H1 (cell line): Measurements from ENCODE around the gene HEPHL1. TPM values are rescaled to one million over a fixed set of nuclear protein-coding genes. Genes with fewer than 3 reads are reported as not detected.

Experiments
- CTCF ChIA-PET: fragments of 300-600 bp; sonication (Branson Sonifier 250); formaldehyde crosslinking; loops from one replicate; lab custom pipeline; 2021; ENCODE audit not compliant: partially characterized antibody; lab: Charles Lee
- POLR2A ChIA-PET: fragments of 300-600 bp; sonication (Branson Sonifier 250); formaldehyde crosslinking; loops from one replicate; lab custom pipeline; 2021; ENCODE audit warnings: inconsistent platforms; ENCODE audit not compliant: partially characterized antibody; lab: Charles Lee
- DNase-seq, 2 experiments: peaks; one replicate each; pipeline versions ENCODE4 v3.0.0 to v3.0.0-alpha.2; 2010 to 2022; ENCODE audit warnings: low spot score in 2 of 2, low read depth in 1 of 2, mixed read lengths in 1 of 2
- FAIRE-seq: peaks from 2 replicates; lab custom pipeline; 2011; peaks lifted over from hg19 to GRCh38; lab: Jason Lieb, UNC
- H2AFZ ChIP-seq: 2 replicates; pipeline ENCODE4 v1.8.1; 2012; ENCODE audit warnings: low read length, inconsistent platforms
- H2AK5ac ChIP-seq: 2 replicates; pipeline ENCODE4 v1.6.1; 2013; ENCODE audit warnings: low read depth, low read length
- H2BK120ac ChIP-seq: replicated peaks from 2 replicates; pipeline ENCODE3; 2013; ENCODE audit warnings: low read depth, low read length, inconsistent platforms
- H2BK12ac ChIP-seq: 2 replicates; pipeline ENCODE4 v1.6.1; 2013; ENCODE audit warnings: low read depth, low read length
- H2BK15ac ChIP-seq: 2 replicates; pipeline ENCODE4 v1.6.1; 2013; ENCODE audit warnings: low read length
- H2BK20ac ChIP-seq: 2 replicates; pipeline ENCODE4 v1.6.1; 2013; ENCODE audit warnings: low read length
- H2BK5ac ChIP-seq: 2 replicates; pipeline ENCODE4 v1.6.1; 2013; ENCODE audit warnings: low read depth, low read length
- H3K14ac ChIP-seq: 2 replicates; pipeline ENCODE4 v1.6.1; 2013; ENCODE audit warnings: inconsistent platforms; ENCODE audit not compliant: insufficient read length
- H3K18ac ChIP-seq: 2 replicates; pipeline ENCODE4 v1.6.1; 2013; ENCODE audit warnings: low read length; ENCODE audit errors: extremely low read depth
- H3K23ac ChIP-seq: 2 replicates; pipeline ENCODE4 v1.6.1; 2013; ENCODE audit warnings: inconsistent platforms; ENCODE audit not compliant: insufficient read length
- H3K23me2 ChIP-seq: 2 replicates; pipeline ENCODE4 v1.6.1; 2013; ENCODE audit warnings: low read depth, low read length
- H3K27ac ChIP-seq: 2 replicates; pipeline ENCODE4 v1.6.1; 2011; ENCODE audit warnings: low read depth, low read length, inconsistent platforms
- H3K27me3 ChIP-seq, 4 experiments: replicated peaks in 1 of 4; 1 replicate in 1 of 4; 2 replicates in 3 of 4; pipeline versions ENCODE4 v1.6.1 to v1.8.1; 2011 to 2013; ENCODE audit warnings: low read length in 3 of 4, mild to moderate bottlenecking in 3 of 4, inconsistent platforms in 2 of 4, mixed read lengths in 2 of 4, moderate library complexity in 1 of 4; ENCODE audit not compliant: control insufficient read depth in 3 of 4, insufficient read depth in 3 of 4; ENCODE audit errors: extremely low read depth in 1 of 4
- H3K36me3 ChIP-seq, 4 experiments: 2 replicates each; pipeline versions ENCODE4 v1.6.1 to v1.8.1; 2011 to 2013; ENCODE audit warnings: mild to moderate bottlenecking in 4 of 4, low read length in 3 of 4, moderate library complexity in 2 of 4, control low read depth in 1 of 4, inconsistent platforms in 1 of 4; ENCODE audit not compliant: insufficient read depth in 4 of 4, control insufficient read depth in 2 of 4
- H3K4ac ChIP-seq: replicated peaks from 2 replicates; pipeline ENCODE3; 2013; ENCODE audit warnings: low read length, low read depth, mixed read lengths, inconsistent platforms; ENCODE audit not compliant: insufficient read length
- H3K4me1 ChIP-seq, 4 experiments: replicated peaks in 1 of 4; 1 replicate in 1 of 4; 2 replicates in 3 of 4; pipeline versions ENCODE4 v1.6.1 to v1.8.1; 2011 to 2013; ENCODE audit warnings: low read length in 3 of 4, inconsistent platforms in 2 of 4, mixed read lengths in 1 of 4; ENCODE audit not compliant: insufficient read depth in 4 of 4, control insufficient read depth in 3 of 4
- H3K4me2 ChIP-seq, 2 experiments: 2 replicates each; pipeline versions ENCODE4 v1.6.1 to v1.8.1; 2011 to 2013; ENCODE audit warnings: low read depth in 2 of 2, low read length in 2 of 2, control low read depth in 1 of 2, inconsistent platforms in 1 of 2, mild to moderate bottlenecking in 1 of 2; ENCODE audit not compliant: insufficient read depth in 1 of 2
- H3K4me3 ChIP-seq, 4 experiments: fragments of 200-600, 300-600 bp in 1 of 4; sonication (generic), shearing (Covaris generic), sonication (Bioruptor Twin) in 1 of 4; 2 replicates each; pipeline versions ENCODE4 v1.5.1 to v1.8.1; 2011 to 2016; ENCODE audit warnings: low read length in 4 of 4, low read depth in 3 of 4, control low read depth in 2 of 4, inconsistent platforms in 2 of 4, mild to moderate bottlenecking in 2 of 4, mixed read lengths in 1 of 4, moderate library complexity in 1 of 4; ENCODE audit not compliant: insufficient read depth in 2 of 4; ENCODE audit errors: extremely low read depth in 1 of 4
- H3K56ac ChIP-seq: replicated peaks from 2 replicates; pipeline ENCODE3; 2013; ENCODE audit warnings: low read depth, mild to moderate bottlenecking, mixed read lengths, low read length, inconsistent platforms; ENCODE audit not compliant: insufficient read length
- H3K79me1 ChIP-seq: 2 replicates; pipeline ENCODE4 v1.6.1; 2013; ENCODE audit warnings: low read depth, low read length, control low read depth
- H3K79me2 ChIP-seq, 2 experiments: 2 replicates each; pipeline versions ENCODE4 v1.6.1 to v1.8.1; 2012 to 2013; ENCODE audit warnings: low read length in 2 of 2, mild to moderate bottlenecking in 2 of 2, inconsistent platforms in 1 of 2; ENCODE audit not compliant: insufficient read depth in 2 of 2, control insufficient read depth in 1 of 2
- H3K9ac ChIP-seq, 4 experiments: replicated peaks in 1 of 4; 1 replicate in 1 of 4; 2 replicates in 3 of 4; pipeline versions ENCODE4 v1.6.1 to v1.8.1; 2011 to 2013; ENCODE audit warnings: low read depth in 3 of 4, low read length in 3 of 4, control low read depth in 2 of 4, mild to moderate bottlenecking in 2 of 4, moderate library complexity in 2 of 4, inconsistent platforms in 1 of 4; ENCODE audit errors: extremely low read depth in 1 of 4
- H3K9me3 ChIP-seq, 2 experiments: 2 replicates each; pipeline versions ENCODE4 v1.6.1 to v1.8.1; 2012 to 2013; ENCODE audit warnings: mild to moderate bottlenecking in 2 of 2, moderate library complexity in 2 of 2, control low read depth in 1 of 2, inconsistent platforms in 1 of 2, low read depth in 1 of 2, low read length in 1 of 2, mixed read lengths in 1 of 2; ENCODE audit not compliant: insufficient read depth in 2 of 2
- H4K20me1 ChIP-seq, 2 experiments: replicated peaks in 1 of 2; 2 replicates each; pipeline versions ENCODE3 to v1.8.1; 2011 to 2013; ENCODE audit warnings: inconsistent platforms in 2 of 2, low read length in 2 of 2, mild to moderate bottlenecking in 1 of 2; ENCODE audit not compliant: insufficient read depth in 2 of 2, control insufficient read depth in 1 of 2
- H4K5ac ChIP-seq: 2 replicates; pipeline ENCODE4 v1.6.1; 2013; ENCODE audit warnings: low read length, low read depth, mixed read lengths, inconsistent platforms; ENCODE audit not compliant: insufficient read length
- H4K8ac ChIP-seq: 2 replicates; pipeline ENCODE4 v1.8.0; 2013; ENCODE audit warnings: mild to moderate bottlenecking, moderate library complexity, low read length, inconsistent platforms; ENCODE audit not compliant: insufficient read depth; ENCODE audit errors: extremely low read depth
- H4K91ac ChIP-seq: replicated peaks from 2 replicates; pipeline ENCODE3; 2013; ENCODE audit warnings: low read length, mixed read lengths, inconsistent platforms; ENCODE audit not compliant: insufficient read length
- CEBPB ChIP-seq: IDR thresholded peaks from 2 replicates; pipeline ENCODE4 v1.6.1; 2012; ENCODE audit warnings: low read depth, low read length
- RBBP5 ChIP-seq: IDR thresholded peaks from 2 replicates; pipeline ENCODE4 v1.7.1; 2012; ENCODE audit warnings: low read depth, mild to moderate bottlenecking, inconsistent platforms, low read length, moderate library complexity, borderline replicate concordance
- SP4 ChIP-seq: IDR thresholded peaks from 2 replicates; pipeline ENCODE4 v1.6.1; 2012; ENCODE audit warnings: low read length, inconsistent platforms
- WGBS, 2 experiments: shearing (Covaris generic) in 1 of 2; methylation state at CpG; one replicate each; pipeline versions ENCODE4 v1.1.6 to v1.1.7; 2013 to 2015; ENCODE audit warnings: low lambda C conversion rate in 2 of 2, mixed read lengths in 2 of 2, inconsistent platforms in 1 of 2, low coverage in 1 of 2, missing lambda C conversion rate in 1 of 2; ENCODE audit not compliant: insufficient replicate concordance in 2 of 2, insufficient coverage in 1 of 2, insufficient read length in 1 of 2; ENCODE audit errors: extremely low coverage in 1 of 2, missing lambda C conversion rate in 1 of 2; 5-methylcytosine and 5-hydroxymethylcytosine counted together
- polyA plus RNA-seq, 7 experiments: library from polyadenylated mRNA; depleted of rRNA in 3 of 7; stranded (reverse) in 5 of 7; unstranded in 2 of 7; fragments of >200 nt in 5 of 7; fragments of 200-250 nt in 2 of 7; gene quantifications; 1 replicate in 5 of 7; 2 replicates in 1 of 7; 4 replicates in 1 of 7; pipeline versions ENCODE4 v1.2.1 to v1.2.3, GENCODE V29; 2011 to 2013; ENCODE audit warnings: missing spikeins in 2 of 7, mixed read lengths in 2 of 7
- total RNA-seq: library from RNA; stranded (reverse); fragmentation: NEBNext Ultra II Directional; extraction: Animal tissue kit (Norgen Biotek cat#: 25700); gene quantifications from 2 replicates; pipeline ENCODE4 v1.2.1, GENCODE V29; 2021

The HEPHL1 gene
- total and polyA plus RNA-seq, 2 of the 8 experiments (the other 6 are each of a cell fraction or from before 2014, with no cell fraction given) = 0.09 to 0.11 TPM

DNA sequence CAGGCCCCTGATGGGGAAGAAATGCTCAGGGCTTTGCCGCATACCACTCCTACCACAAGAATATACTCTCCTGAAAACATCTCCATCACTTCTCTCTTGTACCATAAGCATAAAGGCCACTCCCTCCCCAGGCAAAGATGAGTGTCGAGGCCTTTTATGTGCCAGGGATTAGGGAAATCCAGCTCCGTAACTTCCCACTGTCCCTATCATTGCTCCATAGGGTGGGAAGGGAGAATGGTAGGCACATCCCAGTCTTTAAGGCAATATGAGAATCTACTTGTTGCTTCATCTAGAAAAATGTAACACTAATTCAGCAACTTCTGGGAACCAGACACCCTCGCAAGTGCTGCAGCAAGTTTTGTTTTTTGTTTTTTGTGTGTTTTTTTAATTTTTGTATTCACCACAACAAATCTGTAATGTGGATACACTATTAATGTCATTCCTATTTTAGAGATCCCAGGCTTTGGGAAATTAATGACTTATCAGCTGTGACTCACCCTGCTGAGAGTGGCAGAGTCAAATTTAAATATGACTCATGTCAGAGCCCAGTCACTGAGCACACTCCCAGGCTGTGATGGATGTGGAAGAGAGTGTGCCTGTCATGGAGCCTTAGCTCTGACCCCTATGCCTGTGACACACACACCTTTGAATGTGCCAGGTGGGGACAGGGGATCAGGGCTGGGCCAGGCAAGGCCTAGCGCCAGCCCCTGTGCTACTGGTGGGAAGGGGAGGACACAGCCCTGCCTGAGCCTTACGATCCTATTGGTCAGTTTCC lies 130.9 kb downstream of the HEPHL1 start:
- POLR2A ChIA-PET = interaction anchor here (4.6 kb wide), 1 partner anchor 23 kb away, joined by 17 read pairs; the partner anchor contains the start of gene PANX1
- no peak overlapping the region for H3K23ac ChIP-seq
- H3K4ac ChIP-seq = no peak overlapping the region
- H4K20me1 ChIP-seq = peaks cover 36 to 45% of the 10 kb centered on the region in 2 experiments
- H3K27me3 ChIP-seq = no peaks in the 10 kb centered on the region
- TF ChIP-seq CEBPB (0 out of 2 replicates have a peak, but pooled peaks have one; percentile 15), SP4 (no peak), RBBP5 (no peak)
- TF ChIP-seq, all 59 proteins: peak for 1
- Histone ChIP-seq H4K91ac (no peak overlapping the region), H3K4me1 (peaks cover 10 to 22% (median 16%) of the 10 kb centered on the region in 4 experiments), H2AFZ (no peak overlapping the region), H2BK12ac (no peak overlapping the region), H3K14ac (no peak overlapping the region), H3K79me2 (peaks cover 48 to 93% of the 10 kb centered on the region in 2 experiments), H3K23me2 (no peaks in the 10 kb centered on the region), H2BK15ac (no peak overlapping the region), H3K9ac (no peak overlapping the region), H3K79me1 (peaks cover 28% of the 10 kb centered on the region), H3K18ac (no peak overlapping the region; the same call in 1 of the 2 replicates), H2BK120ac (no peak overlapping the region), H3K56ac (no peak overlapping the region), H3K36me3 (peaks cover 0 to 26% (median 10%) of the 10 kb centered on the region in 4 experiments; a peak in 5 of 8 replicates), H2AK5ac (no peak overlapping the region; the same call in 1 of the 2 replicates), H2BK5ac (0 out of 2 replicates have a peak overlapping the region, but pooled peaks have one; percentile 68), H2BK20ac (no peak overlapping the region), H3K4me2 (0 out of 4 replicates have a peak overlapping the region, but pooled peaks of 1 of the 2 experiments have one; percentile 37), H4K5ac (no peak overlapping the region), H4K8ac (no peak overlapping the region), H3K27ac (no peak overlapping the region), H3K4me3 (no peak overlapping the region), H3K9me3 (0 out of 4 replicates have a peak, but pooled peaks cover 0 to 4% of the 10 kb centered on the region in 2 experiments)
- CTCF ChIA-PET = interaction anchor here (1.2 to 2.7 kb wide), 3 partner anchors 25 to 85 kb away, joined by 3 to 13 read pairs (median 5); no protein-coding TSS in a partner anchor
- FAIRE-seq = no peak
- 86% methylated on average over 6 of the region's 6 CpGs; no CpG with 5 or more reads in 1 of the 2 experiments for WGBS, 2 experiments
- DNase-seq = no peak
